22Rv1 (cell line): ENCODE results near the gene SH3GL1.
A peak's percentile ranks its signal among the peaks of the same experiment; 100 is the strongest.

Experiments used
- H3K27ac ChIP-seq: fragments of 450-650 bp; 2 replicates; pipeline ENCODE4 v1.5.1; 2017
- ZFX ChIP-seq: fragments of 450-650 bp; IDR thresholded peaks from 2 replicates; pipeline ENCODE4 v1.6.1; 2017; ENCODE audit warnings: antibody characterized with exemption, borderline replicate concordance
- TF ChIP-seq, protein P1 (sequence below): fragments of 450-650 bp; IDR thresholded peaks from 2 replicates; pipeline ENCODE4 v1.5.1; 2017; ENCODE audit warnings: mild to moderate bottlenecking

SH3GL1 gene

DNA sequence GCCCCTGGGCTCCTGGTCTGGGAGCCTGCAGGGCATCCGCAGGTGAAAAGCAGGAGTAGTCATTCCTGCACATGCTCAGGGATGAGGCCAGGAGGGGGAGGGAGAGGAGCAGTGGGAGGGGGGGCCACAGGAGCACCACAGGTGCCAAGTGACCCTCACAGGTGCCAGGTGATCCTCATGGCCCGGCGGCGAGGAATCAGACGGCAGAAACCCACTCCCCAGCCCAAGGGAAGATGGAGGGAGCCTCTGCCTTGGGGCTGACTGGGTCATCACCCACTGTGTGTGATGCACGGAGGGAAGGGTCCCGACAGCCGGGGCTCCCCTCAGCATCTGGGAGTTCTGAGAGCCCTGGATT, 27.4 kb downstream of the SH3GL1 start:
- no peak overlapping the region for H3K27ac ChIP-seq
- TF ChIP-seq, protein P1, sequence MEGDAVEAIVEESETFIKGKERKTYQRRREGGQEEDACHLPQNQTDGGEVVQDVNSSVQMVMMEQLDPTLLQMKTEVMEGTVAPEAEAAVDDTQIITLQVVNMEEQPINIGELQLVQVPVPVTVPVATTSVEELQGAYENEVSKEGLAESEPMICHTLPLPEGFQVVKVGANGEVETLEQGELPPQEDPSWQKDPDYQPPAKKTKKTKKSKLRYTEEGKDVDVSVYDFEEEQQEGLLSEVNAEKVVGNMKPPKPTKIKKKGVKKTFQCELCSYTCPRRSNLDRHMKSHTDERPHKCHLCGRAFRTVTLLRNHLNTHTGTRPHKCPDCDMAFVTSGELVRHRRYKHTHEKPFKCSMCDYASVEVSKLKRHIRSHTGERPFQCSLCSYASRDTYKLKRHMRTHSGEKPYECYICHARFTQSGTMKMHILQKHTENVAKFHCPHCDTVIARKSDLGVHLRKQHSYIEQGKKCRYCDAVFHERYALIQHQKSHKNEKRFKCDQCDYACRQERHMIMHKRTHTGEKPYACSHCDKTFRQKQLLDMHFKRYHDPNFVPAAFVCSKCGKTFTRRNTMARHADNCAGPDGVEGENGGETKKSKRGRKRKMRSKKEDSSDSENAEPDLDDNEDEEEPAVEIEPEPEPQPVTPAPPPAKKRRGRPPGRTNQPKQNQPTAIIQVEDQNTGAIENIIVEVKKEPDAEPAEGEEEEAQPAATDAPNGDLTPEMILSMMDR = no peak
- no peak for TF ChIP-seq ZFX

DNA sequence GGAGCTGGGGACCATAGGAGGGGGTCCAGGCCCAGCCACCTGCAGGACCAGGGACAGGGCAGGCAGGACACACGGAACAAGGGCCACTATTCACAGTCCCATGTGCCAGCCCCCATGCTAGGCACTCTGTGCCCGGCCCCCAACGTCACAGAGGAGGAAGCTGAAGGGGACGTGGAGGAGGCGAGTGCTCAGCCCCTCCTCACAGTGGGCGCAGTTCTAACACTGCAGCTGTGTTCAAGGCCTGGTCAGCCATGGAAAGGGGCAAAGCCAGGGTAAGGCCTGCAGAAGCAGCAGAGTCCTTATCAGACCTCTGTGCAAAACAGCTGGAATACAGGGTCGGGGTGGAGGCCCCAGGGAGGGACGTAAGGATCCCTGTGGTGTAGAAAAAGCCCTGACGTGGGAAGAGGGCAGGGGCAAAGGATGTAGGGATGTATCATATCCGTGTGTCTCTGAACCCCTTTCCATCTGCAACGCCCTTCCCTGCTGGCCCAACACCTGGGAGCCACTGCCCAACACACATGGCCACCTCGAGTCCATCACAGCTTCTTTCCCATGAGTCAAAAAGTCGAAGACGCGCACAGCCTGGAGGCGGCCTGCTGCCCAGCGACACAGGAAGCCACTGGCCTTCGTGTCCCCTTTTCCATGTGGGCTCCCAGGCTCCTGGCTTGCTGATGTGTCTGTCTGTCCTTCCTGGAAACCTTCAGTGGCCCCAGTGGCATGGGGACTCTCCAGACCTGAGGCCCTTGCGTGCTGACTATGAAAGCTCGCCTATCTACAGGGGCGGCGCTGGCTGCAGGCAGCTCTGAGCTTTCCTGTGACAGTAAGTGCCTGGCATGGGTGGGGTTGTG, 28.0 kb downstream of the SH3GL1 start:
- TF ChIP-seq ZFX = no peak
- TF ChIP-seq, protein P1 = no peak
- H3K27ac ChIP-seq = no peak overlapping the region

DNA sequence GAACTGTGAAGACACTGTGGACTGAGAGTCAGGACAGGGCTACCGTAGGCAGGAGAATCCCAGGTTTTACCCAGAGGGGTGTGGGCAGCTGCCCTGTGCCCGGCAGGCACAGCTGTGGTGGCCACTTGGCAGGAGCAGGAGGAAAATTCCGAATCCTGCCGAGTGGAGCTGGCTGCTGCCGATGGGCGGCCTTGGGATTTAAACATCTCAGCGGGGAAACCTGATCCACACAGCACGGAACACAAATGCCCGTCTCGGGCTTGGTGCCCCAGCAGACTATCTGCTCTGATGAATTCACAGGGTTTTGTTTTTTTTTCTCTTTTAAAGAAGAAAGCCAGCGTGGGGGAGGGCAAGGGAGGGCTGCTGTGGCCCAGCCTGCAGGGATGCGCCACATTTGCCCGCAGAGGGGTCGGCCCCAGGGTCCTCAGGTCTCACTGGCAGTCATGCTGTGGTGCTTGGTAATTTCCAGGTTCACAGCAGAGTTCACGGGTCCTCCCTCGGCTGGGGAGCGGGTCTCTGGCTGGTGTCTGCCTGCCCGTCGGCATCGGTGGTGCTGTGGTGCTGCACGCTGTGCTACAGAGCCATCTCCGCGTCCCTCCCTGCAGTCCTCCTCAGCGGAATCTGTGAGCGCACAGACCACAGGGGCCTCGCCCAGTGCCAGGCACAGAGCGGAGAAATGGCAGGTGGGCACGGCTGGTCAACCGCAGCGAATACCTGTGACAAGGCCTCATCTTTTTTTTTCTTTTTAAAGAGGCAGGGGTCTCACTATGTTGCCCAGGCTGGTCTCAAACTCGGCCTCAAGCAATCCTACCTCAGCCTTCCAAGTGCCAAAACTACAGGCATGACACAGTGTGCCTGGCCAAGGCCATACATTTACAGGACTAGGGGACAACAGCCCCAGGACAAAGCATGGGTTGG, 28.8 kb downstream of the SH3GL1 start:
- no peak overlapping the region for H3K27ac ChIP-seq
- TF ChIP-seq, protein P1 = no peak
- TF ChIP-seq ZFX = no peak

DNA sequence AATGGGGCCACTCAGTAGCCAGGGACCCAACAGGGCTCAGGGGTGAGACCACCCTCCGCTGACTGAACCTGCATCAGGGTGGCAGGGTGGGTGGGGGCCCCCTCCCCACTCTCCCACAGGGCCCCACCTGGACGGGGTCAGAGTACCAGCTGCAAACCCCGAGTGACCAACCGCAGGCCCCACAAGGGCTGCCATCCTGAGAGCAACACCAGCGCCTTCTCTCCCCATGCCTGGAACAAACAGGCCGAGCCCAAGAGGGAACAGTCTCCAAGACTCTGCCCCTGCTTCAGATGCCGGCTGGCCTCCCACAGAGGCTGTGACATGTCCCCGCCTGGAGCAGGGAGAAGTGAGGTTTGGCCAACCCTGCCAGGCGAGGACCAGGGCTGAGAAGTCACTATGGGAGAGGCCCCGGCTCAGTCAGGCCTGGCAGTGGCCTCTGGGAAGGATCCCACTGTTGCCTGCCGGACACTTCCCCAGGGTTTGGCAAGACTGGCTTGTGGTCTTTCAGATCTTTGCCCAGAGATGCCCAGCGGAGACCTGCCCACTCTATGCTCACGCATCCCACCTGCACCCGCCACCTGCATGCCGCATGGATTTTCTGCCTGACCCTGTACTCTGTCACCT, 29.8 kb downstream of the SH3GL1 start:
- no peak overlapping the region for H3K27ac ChIP-seq
- TF ChIP-seq ZFX = no peak
- TF ChIP-seq, protein P1 = no peak

DNA sequence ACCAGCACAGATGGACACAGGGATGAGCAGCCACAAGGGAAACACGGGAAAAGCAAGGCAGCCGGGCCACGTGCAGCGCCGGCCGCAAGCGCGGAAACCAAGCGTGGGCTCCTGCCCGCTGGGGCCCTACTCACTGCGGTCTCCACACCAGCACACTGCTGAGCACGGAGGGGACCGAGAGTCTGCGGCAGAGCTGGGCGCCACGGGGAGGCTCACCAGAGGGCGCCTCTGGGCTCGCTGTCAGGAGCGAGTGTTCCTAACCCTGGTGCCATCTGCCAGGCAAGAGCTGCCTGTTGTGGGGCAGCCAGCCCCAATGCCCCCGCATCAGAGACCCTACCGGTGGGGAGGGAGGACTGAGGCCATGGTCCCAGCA, 30.5 kb downstream of the SH3GL1 start:
- no peak overlapping the region for H3K27ac ChIP-seq
- no peak for TF ChIP-seq ZFX
- TF ChIP-seq, protein P1 = peak; percentile 23; the same call in 1 of the 2 replicates

DNA sequence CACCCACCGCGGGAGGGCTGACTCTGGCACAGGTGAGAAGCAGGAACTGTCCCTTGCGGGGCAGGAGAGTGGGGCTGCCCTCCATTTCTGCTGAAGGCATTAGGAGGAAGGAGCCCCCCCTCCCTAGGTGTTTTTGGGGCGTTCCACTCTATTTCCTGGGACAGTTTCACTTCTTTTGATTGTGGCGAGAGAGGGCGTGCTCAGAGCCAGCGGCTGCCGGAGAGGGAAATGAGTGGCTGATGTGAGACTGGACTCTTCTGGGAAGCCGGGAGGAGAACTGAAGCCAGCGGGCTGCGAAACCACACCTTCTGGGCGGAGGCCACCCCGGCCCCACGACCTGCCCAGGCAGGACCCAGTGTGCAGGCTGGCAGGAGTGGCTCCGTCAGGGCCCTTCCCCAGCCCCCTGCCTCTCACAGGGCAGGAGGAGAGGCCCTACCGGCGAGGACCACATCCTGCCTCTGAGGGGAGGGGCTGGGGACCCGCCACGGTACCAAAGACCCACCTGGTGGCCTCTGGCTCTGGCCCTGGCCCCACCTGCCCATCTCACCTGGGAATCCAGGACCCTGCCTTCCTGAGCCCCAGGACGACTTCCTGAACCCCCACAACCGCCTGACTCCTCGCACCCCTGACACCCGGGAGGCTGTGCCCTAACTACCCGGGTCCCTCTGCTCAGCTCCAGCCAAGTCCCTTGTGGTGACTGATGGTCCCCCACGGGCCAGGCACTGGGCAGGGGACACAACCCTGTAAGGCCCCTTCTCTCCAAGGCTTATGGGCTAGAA, 31.0 kb downstream of the SH3GL1 start:
- H3K27ac ChIP-seq = no peak overlapping the region

More for the DNA sequence above, 31.0 kb downstream of the SH3GL1 start:
- TF ChIP-seq ZFX = no peak
- TF ChIP-seq, protein P1 = no peak
